NCI-H1048 (cell line): ENCODE results near the gene ZNF337.
"Not testable (repeated sequence)": the region's sequence is repeated elsewhere in the genome, so short reads cannot be mapped to it uniquely, and the experiment has no call there.

Experiments
- DNase-seq: peaks from one replicate; lab custom pipeline; 2025; lab: John Stamatoyannopoulos, UW

ZNF337 gene

DNA sequence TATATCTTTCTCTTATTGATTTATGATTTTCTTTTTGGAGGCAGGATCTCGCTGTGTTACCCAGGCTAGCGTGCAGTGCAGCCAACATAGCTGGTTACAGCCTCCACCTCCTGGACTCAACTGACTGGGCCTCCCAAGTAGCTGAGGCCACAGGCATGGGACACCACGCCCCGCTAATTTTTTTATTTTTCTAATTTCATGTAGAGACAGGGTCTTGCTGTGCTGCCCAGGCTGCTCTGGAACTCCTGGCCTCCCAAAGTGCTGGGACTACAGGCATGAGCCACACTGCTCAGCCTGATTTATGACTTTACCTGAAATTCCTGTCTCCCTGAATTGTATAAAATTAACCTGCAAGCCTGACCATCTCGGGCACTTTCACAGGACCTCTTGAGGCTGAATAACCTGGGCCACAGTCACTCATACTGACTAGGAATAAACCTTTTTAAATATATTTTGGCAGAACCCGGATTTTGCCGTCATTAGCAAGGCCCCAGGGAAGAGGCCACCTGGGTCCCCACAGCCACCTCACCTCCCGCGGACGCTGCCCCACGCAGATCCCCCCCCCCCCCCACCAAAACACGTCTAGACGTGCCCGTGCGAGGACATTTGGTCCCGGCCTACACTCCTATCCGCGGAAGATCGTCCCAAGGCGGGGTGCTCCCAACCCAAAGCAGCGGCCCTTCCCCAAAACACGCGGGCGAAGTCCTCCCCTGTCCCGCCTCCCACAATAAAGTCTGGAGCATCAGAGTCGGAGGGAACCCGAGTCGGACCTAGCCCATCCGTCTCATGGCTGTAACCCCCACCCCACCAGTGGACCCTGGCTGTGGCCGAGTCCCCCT is 902 bp downstream of the ZNF337 start:
- DNase-seq: no peak

DNA sequence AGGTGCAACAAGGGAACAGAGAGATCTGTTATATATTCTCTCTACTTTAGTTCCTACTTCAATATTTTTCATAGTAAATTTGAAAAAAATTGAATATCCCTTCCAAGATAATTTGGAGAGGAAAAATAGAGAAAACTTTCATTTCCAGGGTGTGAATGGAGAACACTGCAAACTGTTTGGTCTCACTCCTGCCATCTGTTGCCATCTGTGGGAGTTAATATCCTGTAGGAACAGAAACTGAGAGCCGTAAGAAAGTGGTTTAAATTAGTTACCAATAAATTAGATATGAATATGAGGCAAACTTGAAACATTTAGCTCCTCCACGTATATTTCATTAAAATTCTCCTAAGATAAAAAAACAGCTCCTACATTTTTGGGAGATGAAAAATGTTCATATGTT is 4.2 kb downstream of the ZNF337 start:
- DNase-seq: no peak

DNA sequence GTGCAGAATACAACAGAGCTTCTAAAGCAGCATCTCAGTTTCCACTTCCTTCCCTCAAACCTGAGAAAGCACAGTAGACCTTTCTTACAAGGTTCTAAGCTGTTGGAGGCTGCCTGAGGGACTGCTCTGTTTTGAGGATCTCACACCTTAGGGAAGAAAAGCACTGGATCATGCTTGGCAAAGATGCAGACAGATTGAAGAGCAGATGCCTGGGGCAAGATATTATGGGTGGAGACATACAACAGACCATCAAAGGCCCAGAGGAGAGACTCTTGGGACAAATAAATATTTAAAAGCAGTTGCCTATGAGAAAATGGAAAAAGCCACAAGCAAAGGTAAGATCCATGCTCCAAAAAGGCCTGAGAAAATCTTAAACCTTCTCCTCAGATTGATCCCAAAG is 6.2 kb downstream of the ZNF337 start:
- DNase-seq: no peak

- DNase-seq: no peak
These were observed 10.3 kb downstream of the ZNF337 start for GRCh38 chr20:25686081-25687067.

DNA sequence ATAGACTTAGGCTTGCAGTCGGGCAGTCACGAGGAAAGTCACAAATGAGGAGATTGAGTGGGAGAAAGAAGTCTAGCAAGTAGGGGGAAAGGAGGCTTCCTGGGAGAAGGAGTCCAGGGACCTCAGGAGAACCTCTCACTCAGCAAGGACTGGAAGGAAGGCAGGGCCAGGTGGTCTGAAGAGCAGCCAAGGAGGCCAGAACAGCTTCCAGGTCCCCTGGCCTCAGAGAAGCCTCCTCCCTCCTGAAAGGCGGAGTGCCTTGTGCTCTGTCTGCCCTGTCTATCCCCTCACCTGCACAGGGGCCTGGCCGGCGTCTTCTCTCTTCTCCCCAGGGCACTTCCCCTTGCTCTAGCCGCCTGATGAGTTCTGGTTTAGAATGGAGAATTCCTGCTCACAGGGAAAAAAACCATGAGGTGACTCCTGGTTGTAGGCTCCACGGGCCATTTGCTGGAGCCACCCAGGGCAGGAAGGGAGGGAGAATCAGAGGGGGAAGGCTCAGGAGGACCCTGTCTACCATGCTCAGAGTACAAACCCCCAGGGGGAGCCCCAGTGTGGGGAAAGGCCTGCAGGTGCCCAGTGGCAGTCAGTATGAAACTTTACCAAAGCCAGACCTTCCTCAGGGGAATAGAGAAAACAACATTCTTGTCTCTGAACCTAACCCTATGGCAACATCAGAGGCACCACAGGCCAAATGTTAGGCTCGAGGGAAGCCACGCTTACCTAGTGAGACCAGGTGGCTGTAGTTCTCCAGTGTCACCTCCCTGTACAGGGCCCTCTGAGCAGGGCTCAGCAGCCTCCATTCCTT is 11.2 kb downstream of the ZNF337 start:
- DNase-seq: no peak

DNA sequence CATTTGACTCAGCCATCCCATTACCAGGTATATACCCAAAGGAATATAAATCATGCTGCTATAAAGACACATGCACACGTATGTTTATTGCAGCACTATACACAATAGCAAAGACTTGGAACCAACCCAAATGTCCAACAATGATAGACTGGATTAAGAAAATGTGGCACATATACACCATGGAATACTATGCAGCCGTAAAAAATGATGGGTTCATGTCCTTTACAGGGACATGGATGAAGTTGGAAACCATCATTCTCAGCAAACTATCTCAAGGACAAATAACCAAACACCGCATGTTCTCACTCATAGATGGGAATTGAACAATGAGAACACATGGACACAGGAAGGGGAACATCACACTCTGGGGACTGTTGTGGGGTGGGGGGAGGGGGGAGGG is 12.8 kb downstream of the ZNF337 start:
- DNase-seq: not testable (repeated sequence)

DNA sequence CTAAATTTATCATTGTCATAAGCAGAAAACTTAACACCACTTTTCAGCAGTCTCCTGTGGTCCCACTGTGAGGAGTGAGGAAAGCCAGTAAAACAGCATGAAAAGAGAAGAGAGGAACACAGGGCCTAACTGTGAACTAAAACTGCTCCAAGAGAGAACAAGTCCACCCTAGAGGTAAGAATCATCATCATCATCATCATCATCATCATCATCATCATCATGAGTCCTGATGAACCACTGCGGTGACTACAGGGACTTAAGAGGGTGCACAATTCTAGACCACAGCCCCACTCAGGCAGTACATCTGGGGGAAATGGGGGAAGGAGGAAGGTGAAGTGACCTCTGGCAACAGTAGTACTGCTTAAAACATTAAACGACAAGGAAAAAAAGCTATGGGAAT is 13.6 kb downstream of the ZNF337 start:
- no peak for DNase-seq

- no peak for DNase-seq
These were observed 20.4 kb downstream of the ZNF337 start for GRCh38 chr20:25676164-25676809.

GRCh38 chr20:25675161-25675560 is 21.5 kb downstream of the ZNF337 start:
- DNase-seq: no peak

DNA sequence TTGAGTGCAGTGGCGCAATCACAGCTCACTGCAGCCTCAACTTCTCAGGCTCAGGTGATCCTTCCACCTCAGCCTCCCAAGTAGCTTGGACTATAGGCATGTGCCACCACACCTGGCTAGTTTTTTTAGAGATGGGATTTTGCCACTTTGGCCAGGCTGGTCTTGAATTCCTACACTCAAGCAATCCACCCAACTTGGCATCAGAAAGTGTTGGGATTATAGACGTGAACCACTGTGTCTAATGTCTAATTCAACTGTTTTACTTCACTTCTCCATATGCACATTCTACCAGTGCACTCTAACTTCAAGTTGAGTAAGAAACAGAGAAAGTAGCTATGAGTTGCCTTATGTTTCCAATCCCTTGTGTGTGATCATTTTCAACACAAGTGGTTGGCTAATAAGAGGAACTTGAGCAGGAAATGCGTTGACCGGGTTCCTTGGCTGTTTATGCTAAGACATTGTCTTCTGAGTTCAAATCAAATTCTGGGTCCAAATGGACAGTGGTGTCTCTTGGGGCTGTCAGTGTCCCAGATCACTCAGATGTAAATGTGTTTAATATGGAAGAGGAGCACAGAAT is 23.9 kb downstream of the ZNF337 start:
- DNase-seq: no peak

DNA sequence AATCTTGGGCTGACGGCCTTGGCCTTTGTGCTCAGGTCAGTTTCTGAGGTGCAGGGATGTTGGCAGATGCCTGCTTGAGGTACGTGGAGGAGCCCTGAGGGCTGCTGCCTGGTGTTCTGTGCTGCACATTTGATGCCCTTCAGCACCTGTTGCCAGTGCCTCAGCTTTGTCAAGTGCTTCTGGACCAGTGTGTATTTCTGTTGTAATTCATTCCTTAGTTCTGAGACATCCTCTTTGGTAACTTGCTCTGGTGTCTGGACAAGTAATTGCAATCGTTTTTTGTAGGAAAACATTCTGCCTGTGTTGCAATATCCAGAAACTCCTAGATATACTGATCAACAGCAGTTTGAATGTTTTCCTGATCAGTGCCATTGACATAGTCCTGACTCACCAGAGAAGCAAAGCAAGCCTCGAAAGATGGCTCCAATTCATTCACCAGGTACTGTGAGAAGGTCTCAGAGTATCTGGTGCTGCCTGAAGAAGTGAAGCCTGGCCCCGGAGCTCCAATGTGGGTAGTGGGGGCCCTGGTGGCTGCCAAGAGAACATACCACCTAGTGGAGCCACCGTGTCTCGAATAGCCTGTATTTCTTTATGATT is 26.7 kb downstream of the ZNF337 start:
- DNase-seq: no peak

DNA sequence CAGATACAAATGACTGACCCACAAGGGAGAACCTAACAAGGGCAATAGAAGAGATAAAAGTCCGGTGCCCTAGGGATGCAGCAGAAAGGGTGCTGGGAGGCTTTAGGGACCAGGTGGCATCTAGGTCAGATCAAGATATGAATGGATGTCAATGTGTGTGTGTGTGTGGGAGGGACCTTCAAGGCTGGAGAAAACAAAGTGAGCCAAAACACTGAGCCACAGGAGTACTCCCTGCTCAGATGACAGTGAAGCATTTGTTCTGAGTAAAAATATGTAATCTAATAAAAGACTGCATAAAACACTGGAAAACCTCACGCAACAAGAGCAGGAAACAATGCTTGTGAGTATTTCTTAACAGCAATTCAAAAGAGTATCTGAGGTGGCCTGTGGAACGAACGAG is 28.2 kb downstream of the ZNF337 start:
- DNase-seq: no peak

DNA sequence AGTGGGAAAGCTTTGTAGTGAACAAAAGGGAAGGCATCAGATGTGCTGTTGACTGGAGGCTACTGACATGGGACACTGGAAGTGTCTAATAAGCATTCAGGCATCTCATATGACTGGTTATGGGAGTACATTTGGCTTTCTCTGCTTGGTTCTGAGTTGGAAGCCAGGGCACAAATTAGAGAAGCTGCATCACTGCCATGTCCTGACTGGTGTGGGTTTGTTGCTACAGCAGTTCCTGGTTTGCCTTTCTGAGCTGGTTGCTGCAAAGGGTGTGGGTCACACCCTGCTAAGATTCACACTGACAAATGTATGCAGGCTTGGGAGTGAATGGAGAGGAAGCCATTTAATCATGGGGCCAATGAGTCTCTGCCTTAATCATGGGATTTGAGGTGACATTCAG is 36.7 kb downstream of the ZNF337 start:
- DNase-seq: no peak

- DNase-seq: no peak
These were observed 42.2 kb downstream of the ZNF337 start for GRCh38 chr20:25654487-25654886.

GRCh38 chr20:25652866-25653265 is 43.8 kb downstream of the ZNF337 start:
- not testable (repeated sequence) for DNase-seq

DNA sequence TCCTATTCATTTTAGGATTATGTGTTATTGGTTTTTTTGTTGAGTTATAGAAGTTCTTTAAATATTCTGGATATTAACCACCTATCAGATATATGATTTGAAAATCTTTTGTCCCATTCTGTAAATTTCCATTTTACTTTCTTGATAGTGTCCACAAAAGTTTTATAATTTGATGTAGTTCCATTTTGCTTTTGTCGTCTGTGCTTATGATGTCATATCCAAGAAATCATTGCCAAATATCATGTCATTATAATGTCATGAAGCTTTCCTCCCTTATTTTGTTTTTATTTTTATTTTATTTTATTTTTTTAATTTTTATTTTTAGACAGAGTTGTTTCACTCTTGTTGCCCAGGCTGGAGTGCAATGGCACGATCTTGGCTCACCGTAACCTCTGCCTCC is 51.8 kb downstream of the ZNF337 start:
- no peak for DNase-seq

DNA sequence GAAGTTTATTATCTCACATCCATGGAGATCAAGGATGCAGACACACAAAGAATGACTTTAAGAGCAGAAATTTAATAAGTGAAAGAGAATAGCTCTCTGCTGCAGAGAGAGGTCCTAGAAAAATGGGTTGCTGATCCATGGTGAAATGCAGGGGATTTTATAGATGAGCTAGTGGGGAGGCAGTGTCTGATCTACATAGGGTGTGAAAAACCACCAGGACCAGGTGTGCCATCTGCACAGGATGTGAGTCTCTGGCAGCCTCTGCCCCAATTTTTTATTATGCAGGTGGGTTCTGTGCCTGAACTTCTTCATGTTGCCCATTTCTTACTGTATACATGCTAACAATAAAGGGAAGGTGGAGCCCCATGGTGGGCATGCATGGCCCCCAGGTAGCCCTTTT is 52.9 kb downstream of the ZNF337 start:
- no peak for DNase-seq

DNA sequence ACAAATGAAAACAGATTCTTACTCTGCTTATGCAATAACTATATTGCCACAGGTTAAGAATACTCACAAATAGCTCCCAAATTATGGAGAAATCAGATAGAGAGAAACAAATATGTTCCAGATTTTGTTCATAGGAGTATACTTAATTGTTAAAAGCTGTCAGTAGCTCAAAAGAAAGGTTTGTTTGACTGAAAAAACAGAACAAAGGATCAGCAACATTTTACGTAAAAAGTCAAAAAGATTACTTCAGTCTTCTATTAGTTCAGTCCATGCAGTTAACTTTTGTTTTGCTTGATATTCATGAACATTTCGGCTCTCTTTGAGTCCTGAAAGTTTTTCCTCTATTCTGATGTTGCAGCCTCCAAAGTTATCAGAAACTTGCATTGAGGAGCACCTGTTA is 59.4 kb downstream of the ZNF337 start:
- no peak for DNase-seq

DNA sequence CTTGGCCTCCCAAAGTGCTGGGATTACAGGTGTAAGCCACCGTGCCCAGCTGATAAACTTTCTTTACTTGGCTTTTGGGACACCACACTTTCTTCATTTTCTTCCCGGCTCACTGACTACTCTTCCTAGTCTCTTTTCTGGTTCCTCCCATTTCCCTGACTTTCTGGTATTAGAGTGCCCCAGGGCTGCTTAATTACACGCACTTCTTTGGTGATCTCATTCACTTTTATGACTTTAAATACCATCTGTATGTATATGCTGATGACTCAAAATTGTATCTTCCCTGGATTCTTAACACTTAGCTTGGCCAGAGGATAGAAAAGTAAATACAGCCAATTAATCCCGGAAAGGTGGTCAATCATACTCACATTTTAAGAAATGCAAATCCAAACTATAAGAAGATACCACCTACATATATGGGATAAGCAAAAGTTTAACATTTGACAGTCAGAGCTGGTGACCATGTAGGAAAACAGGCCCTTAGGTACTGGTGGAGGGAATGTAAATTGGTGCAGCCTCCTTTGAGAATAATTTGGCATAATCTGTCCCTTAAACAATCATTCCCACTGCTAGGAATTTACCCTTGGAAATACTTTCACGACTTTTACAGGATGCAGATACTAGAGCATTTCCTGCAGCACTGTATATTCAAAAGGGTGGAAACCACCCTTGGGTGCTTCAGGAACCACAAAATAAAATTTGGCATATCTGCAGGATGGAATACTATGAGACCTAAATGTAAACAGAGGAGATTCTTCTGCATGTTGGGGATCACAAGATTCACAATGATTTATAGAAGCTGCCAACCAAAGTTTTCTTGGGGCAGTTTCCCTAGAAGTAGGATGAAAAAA is 63.5 kb downstream of the ZNF337 start:
- no peak for DNase-seq

DNA sequence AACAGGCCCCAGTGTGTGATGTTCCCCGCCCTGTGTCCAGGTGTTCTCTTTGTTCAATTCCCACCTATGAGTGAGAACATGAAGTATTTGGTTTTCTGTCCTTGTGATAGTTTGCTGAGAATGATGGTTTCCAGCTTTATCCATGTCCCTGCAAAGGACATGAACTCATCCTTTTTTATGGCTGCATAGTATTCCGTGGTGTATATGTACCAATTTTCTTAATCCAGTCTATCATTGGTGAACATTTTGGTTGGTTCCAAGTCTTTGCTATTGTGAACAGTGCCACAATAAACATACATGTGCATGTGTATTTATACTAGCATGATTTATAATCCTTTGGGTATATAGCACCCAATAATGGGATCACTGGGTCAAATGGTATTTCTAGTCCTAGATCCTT is 66.0 kb downstream of the ZNF337 start:
- not testable (repeated sequence) for DNase-seq
